ENCODE results near the gene FBXL16.

Gene FBXL16

DNA sequence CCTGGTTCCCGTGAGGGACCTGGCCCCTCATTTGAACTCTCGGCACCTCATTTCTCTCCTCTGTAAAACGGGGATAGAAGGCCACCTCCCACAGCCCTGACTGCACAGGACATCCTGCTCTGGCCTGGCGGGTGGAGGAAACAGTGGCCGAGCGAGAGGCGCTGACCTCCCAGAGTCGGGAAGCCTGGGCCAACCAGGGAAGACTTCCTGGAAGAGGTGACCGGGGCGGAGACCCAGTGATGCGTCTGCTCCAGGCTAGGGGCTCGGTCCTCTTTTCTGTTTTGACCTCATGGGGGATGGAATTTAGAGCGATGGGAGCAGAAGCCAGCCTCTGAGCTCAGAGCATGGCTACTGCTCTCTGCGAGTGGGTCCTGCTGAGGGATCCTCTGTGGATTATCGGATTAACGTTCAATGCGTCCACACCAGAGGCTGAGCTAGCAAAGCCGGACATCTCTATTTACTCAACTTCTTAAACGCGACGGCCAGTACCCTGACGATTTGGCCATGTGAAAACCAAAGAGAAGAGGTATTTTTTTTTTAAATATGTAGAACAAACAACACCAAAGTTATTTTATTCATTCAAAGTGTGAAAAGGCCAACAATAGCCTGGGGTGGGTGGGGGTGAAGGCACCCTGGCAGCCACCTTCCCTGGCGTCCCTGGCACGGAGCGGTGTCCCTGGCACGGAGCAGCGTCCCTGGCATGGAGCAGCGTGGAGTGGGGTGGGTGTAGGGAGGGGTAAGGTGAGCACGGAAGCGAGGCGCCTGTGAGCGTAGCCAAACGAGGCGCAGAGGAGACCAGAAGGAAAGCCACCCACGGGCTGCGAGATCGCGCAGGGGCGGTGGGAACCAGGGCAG lies 45.8 kb upstream of the FBXL16 start:
- peaks cover 17 to 27% of the 10 kb centered on the region in 2 donors for H3K4me1 ChIP-seq (ENCODE audit: control insufficient read depth in 2 of 2, insufficient read depth in 1 of 2, low read depth in 1 of 2, low read length in 2 of 2)
- peak overlapping the region; percentile 22 for H3K4me2 ChIP-seq (ENCODE audit: insufficient read depth, low read length, poor library complexity, severe bottlenecking)
- peaks cover 2 to 6% of the 10 kb centered on the region in 2 donors for H3K9me3 ChIP-seq (replicated peaks in 1 of 2; ENCODE audit: control insufficient read depth in 2 of 2, insufficient read depth in 1 of 2, low read depth in 1 of 2, low read length in 2 of 2)
- WGBS, 2 donors (ENCODE audit: extremely low coverage in 2 of 2, insufficient read length in 2 of 2, insufficient replicate concordance in 1 of 2) = no CpG with 5 or more reads among the region's 39 CpGs
- peak overlapping the region; percentile 19 for H2BK5ac ChIP-seq (ENCODE audit: low read length)
- H3K4ac ChIP-seq (ENCODE audit: low read length) = no peak overlapping the region
- H2BK120ac ChIP-seq (ENCODE audit: low read depth, low read length) = no peak overlapping the region
- peak overlapping the region; percentile 95 for H2BK12ac ChIP-seq (ENCODE audit: low read length)
- no peak overlapping the region for H3K27ac ChIP-seq (replicated peaks; ENCODE audit: low read length)
- peak overlapping the region; percentile 84 for H3K14ac ChIP-seq (ENCODE audit: low read length)
- no peak overlapping the region for H4K91ac ChIP-seq (ENCODE audit: low read depth, low read length, poor library complexity)
- H3K79me1 ChIP-seq (ENCODE audit: low read depth, low read length) = peaks cover 3% of the 10 kb centered on the region
- H3K27me3 ChIP-seq (ENCODE audit: control insufficient read depth in 3 of 3, insufficient read depth in 3 of 3, low read depth in 1 of 3, low read length in 3 of 3) = no peaks in the 10 kb centered on the region
- peak overlapping the region; percentile 32 for H3K23ac ChIP-seq (ENCODE audit: low read depth, low read length, poor library complexity)
- peak overlapping the region; percentile 72 for H2AFZ ChIP-seq (ENCODE audit: low read length)
- H2AK5ac ChIP-seq (ENCODE audit: low read depth, low read length) = peak overlapping the region; percentile 95
- no peak for DNase-seq (ENCODE audit: low spot score)
- H3K36me3 ChIP-seq (replicated peaks in 1 of 2; ENCODE audit: control insufficient read depth in 2 of 2, insufficient read depth in 2 of 2, low read length in 2 of 2) = no peaks in the 10 kb centered on the region
- peak overlapping the region; percentile 52 for H2BK15ac ChIP-seq (ENCODE audit: low read length)
- H3K4me3 ChIP-seq (ENCODE audit: low read length in 2 of 2) = no peak overlapping the region
- H4K8ac ChIP-seq (ENCODE audit: low read depth, low read length) = no peak overlapping the region
- H3K18ac ChIP-seq (ENCODE audit: low read length) = peak overlapping the region; percentile 98
- no peak overlapping the region for H3K9ac ChIP-seq (ENCODE audit: low read depth, low read length, poor library complexity)

DNA sequence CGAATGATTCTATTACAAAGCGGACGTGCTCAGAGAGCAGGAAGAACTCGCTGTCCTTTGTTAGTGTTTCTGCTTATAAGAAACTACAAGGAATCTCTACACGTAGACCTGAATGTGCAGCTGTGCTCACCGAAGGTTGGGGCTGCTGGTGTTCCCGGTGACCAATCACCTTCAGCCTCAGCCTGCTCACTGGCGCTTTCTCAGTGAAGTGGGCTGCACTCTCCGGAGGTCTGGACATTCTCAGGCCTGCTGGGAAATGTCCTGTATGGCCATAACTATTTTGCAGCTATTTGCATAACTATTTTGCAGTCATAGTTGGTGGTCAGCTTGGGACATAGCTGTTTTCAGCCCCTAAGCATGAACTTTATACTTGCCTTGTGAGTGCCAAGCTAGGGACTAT lies 44.9 kb upstream of the FBXL16 start:
- Histone ChIP-seq H2BK120ac (ENCODE audit: low read depth, low read length) (no peak overlapping the region), H2BK12ac (ENCODE audit: low read length) (no peak overlapping the region), H3K14ac (ENCODE audit: low read length) (no peak overlapping the region), H3K23ac (ENCODE audit: low read depth, low read length, poor library complexity) (no peak overlapping the region), H3K4me1 (ENCODE audit: control insufficient read depth in 2 of 2, insufficient read depth in 1 of 2, low read depth in 1 of 2, low read length in 2 of 2) (peaks cover 17 to 27% of the 10 kb centered on the region in 2 donors), H3K36me3 (replicated peaks in 1 of 2; ENCODE audit: control insufficient read depth in 2 of 2, insufficient read depth in 2 of 2, low read length in 2 of 2) (no peaks in the 10 kb centered on the region), H2BK5ac (ENCODE audit: low read length) (peak overlapping the region; percentile 19), H3K4me3 (ENCODE audit: low read length in 2 of 2) (peak overlapping the region in 1 of 2 donors; percentile 15), H2AFZ (ENCODE audit: low read length) (peak overlapping the region; percentile 55), H3K9ac (ENCODE audit: low read depth, low read length, poor library complexity) (no peak overlapping the region), H3K4ac (ENCODE audit: low read length) (no peak overlapping the region), H3K27me3 (ENCODE audit: control insufficient read depth in 3 of 3, insufficient read depth in 3 of 3, low read depth in 1 of 3, low read length in 3 of 3) (no peaks in the 10 kb centered on the region), H3K4me2 (ENCODE audit: insufficient read depth, low read length, poor library complexity, severe bottlenecking) (no peak overlapping the region), H3K79me1 (ENCODE audit: low read depth, low read length) (peaks cover 3% of the 10 kb centered on the region), H3K18ac (ENCODE audit: low read length) (no peak overlapping the region), H3K9me3 (replicated peaks in 1 of 2; ENCODE audit: control insufficient read depth in 2 of 2, insufficient read depth in 1 of 2, low read depth in 1 of 2, low read length in 2 of 2) (no peaks in the 10 kb centered on the region), H2AK5ac (ENCODE audit: low read depth, low read length) (no peak overlapping the region), H4K8ac (ENCODE audit: low read depth, low read length) (no peak overlapping the region), H3K27ac (replicated peaks; ENCODE audit: low read length) (no peak overlapping the region), H2BK15ac (ENCODE audit: low read length) (no peak overlapping the region), H4K91ac (ENCODE audit: low read depth, low read length, poor library complexity) (no peak overlapping the region)
- DNase-seq (ENCODE audit: low spot score) = no peak
- WGBS, 2 donors (ENCODE audit: extremely low coverage in 2 of 2, insufficient read length in 2 of 2, insufficient replicate concordance in 1 of 2) = no CpG with 5 or more reads among the region's 9 CpGs

DNA sequence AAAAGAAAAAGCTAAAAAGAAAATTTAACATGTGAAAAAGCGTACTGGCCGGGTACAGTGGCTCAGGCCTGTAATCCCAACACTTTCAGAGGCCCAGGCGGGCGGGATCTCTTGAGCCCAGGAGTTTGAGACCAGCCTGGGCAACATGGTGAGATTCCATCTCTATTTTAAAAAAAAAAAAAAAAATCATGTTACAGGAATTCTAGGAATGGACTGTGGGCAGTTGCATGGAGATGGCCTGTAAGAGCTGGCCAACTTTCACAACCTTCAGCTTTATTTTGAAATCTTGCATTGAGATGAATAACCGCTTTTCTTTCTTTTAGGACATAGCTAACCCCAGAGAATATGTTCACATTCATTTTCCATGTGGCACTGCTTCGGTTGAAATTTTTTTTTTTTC lies 43.4 kb upstream of the FBXL16 start:
- no peak overlapping the region for H2BK12ac ChIP-seq (ENCODE audit: low read length)
- no peak overlapping the region for H4K8ac ChIP-seq (ENCODE audit: low read depth, low read length)
- H2BK120ac ChIP-seq (ENCODE audit: low read depth, low read length) = no peak overlapping the region
- H3K36me3 ChIP-seq (replicated peaks in 1 of 2; ENCODE audit: control insufficient read depth in 2 of 2, insufficient read depth in 2 of 2, low read length in 2 of 2) = no peaks in the 10 kb centered on the region
- H2BK5ac ChIP-seq (ENCODE audit: low read length) = no peak overlapping the region
- no peaks in the 10 kb centered on the region for H3K9me3 ChIP-seq (replicated peaks in 1 of 2; ENCODE audit: control insufficient read depth in 2 of 2, insufficient read depth in 1 of 2, low read depth in 1 of 2, low read length in 2 of 2)
- no CpG with 5 or more reads among the region's 6 CpGs for WGBS, 2 donors (ENCODE audit: extremely low coverage in 2 of 2, insufficient read length in 2 of 2, insufficient replicate concordance in 1 of 2)
- H2AK5ac ChIP-seq (ENCODE audit: low read depth, low read length) = no peak overlapping the region
- no peak overlapping the region for H3K4me3 ChIP-seq (ENCODE audit: low read length in 2 of 2)
- H3K23ac ChIP-seq (ENCODE audit: low read depth, low read length, poor library complexity) = no peak overlapping the region
- H3K79me1 ChIP-seq (ENCODE audit: low read depth, low read length) = peaks cover 3% of the 10 kb centered on the region
- no peak overlapping the region for H3K18ac ChIP-seq (ENCODE audit: low read length)
- no peak overlapping the region for H4K91ac ChIP-seq (ENCODE audit: low read depth, low read length, poor library complexity)
- H3K14ac ChIP-seq (ENCODE audit: low read length) = no peak overlapping the region
- no peak overlapping the region for H2AFZ ChIP-seq (ENCODE audit: low read length)
- no peaks in the 10 kb centered on the region for H3K27me3 ChIP-seq (ENCODE audit: control insufficient read depth in 3 of 3, insufficient read depth in 3 of 3, low read depth in 1 of 3, low read length in 3 of 3)
- H3K4ac ChIP-seq (ENCODE audit: low read length) = no peak overlapping the region
- peaks cover 17 to 27% of the 10 kb centered on the region in 2 donors for H3K4me1 ChIP-seq (ENCODE audit: control insufficient read depth in 2 of 2, insufficient read depth in 1 of 2, low read depth in 1 of 2, low read length in 2 of 2)
- no peak overlapping the region for H3K27ac ChIP-seq (replicated peaks; ENCODE audit: low read length)
- no peak overlapping the region for H3K4me2 ChIP-seq (ENCODE audit: insufficient read depth, low read length, poor library complexity, severe bottlenecking)
- no peak overlapping the region for H2BK15ac ChIP-seq (ENCODE audit: low read length)
- no peak overlapping the region for H3K9ac ChIP-seq (ENCODE audit: low read depth, low read length, poor library complexity)
- DNase-seq (ENCODE audit: low spot score) = no peak

DNA sequence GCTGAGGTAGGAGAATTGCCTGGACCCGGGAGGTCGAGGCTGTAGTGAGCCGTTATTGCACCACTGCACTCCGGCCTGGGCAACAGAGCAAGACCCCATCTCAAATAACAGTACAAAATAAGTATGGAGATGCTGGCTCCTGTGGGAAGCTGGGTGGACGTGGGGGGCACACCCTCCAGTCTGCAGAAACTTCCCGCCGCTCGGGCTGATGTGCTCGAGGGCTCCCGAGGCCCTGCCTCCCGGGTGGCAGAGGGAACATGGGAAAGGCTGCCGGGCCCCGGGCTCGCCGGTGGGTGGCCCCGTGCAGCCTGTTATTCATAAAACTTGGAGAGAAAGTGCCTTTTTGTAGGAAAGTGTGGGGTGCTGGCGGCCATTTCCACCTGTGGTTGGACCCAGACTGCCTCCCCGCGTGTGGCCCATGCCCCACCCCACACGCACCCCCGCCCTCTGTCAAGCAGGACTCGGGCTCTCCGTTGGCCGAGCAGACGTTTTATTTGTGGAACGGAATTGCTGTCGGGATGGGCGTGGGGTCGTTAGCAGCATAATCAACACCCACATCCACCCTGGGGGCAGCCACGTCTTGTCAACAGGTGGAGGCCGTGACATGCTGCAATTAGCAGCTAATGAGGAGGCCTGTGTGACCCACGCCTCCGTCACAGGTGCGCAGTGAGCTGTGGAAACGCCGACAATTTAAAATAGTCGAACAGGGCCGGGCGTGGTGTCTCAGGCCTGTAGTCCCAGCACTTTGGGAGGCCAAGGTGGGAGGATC lies 42.6 kb upstream of the FBXL16 start:
- H3K4me1 ChIP-seq (ENCODE audit: control insufficient read depth in 2 of 2, insufficient read depth in 1 of 2, low read depth in 1 of 2, low read length in 2 of 2) = peaks cover 14 to 27% of the 10 kb centered on the region in 2 donors
- peak overlapping the region; percentile 56 for H2AK5ac ChIP-seq (ENCODE audit: low read depth, low read length)
- H3K79me1 ChIP-seq (ENCODE audit: low read depth, low read length) = peaks cover 3% of the 10 kb centered on the region
- H4K91ac ChIP-seq (ENCODE audit: low read depth, low read length, poor library complexity) = no peak overlapping the region
- H2BK12ac ChIP-seq (ENCODE audit: low read length) = no peak overlapping the region
- no peak overlapping the region for H3K14ac ChIP-seq (ENCODE audit: low read length)
- H3K23ac ChIP-seq (ENCODE audit: low read depth, low read length, poor library complexity) = no peak overlapping the region
- H4K8ac ChIP-seq (ENCODE audit: low read depth, low read length) = no peak overlapping the region
- no peaks in the 10 kb centered on the region for H3K27me3 ChIP-seq (ENCODE audit: control insufficient read depth in 3 of 3, insufficient read depth in 3 of 3, low read depth in 1 of 3, low read length in 3 of 3)
- DNase-seq (ENCODE audit: low spot score) = no peak
- H3K36me3 ChIP-seq (replicated peaks in 1 of 2; ENCODE audit: control insufficient read depth in 2 of 2, insufficient read depth in 2 of 2, low read length in 2 of 2) = no peaks in the 10 kb centered on the region
- H3K4me3 ChIP-seq (ENCODE audit: low read length in 2 of 2) = no peak overlapping the region
- H2BK15ac ChIP-seq (ENCODE audit: low read length) = no peak overlapping the region
- no peaks in the 10 kb centered on the region for H3K9me3 ChIP-seq (replicated peaks in 1 of 2; ENCODE audit: control insufficient read depth in 2 of 2, insufficient read depth in 1 of 2, low read depth in 1 of 2, low read length in 2 of 2)
- H2BK120ac ChIP-seq (ENCODE audit: low read depth, low read length) = no peak overlapping the region
- no peak overlapping the region for H2AFZ ChIP-seq (ENCODE audit: low read length)
- H3K27ac ChIP-seq (replicated peaks; ENCODE audit: low read length) = no peak overlapping the region
- peak overlapping the region; percentile 13 for H2BK5ac ChIP-seq (ENCODE audit: low read length)
- WGBS, 2 donors (ENCODE audit: extremely low coverage in 2 of 2, insufficient read length in 2 of 2, insufficient replicate concordance in 1 of 2) = no CpG with 5 or more reads among the region's 39 CpGs
- no peak overlapping the region for H3K4me2 ChIP-seq (ENCODE audit: insufficient read depth, low read length, poor library complexity, severe bottlenecking)
- H3K18ac ChIP-seq (ENCODE audit: low read length) = no peak overlapping the region
- no peak overlapping the region for H3K4ac ChIP-seq (ENCODE audit: low read length)
- no peak overlapping the region for H3K9ac ChIP-seq (ENCODE audit: low read depth, low read length, poor library complexity)
